K562 (cell line): ENCODE measurements around the gene DCPS. TPM values are rescaled to one million over a fixed set of nuclear protein-coding genes. Genes with fewer than 3 reads are reported as not detected.

Source experiments
- E2F6 ChIP-seq, 2 experiments: IDR thresholded peaks; 2 replicates each; pipeline ENCODE4 v1.6.1; 2011; ENCODE audit warnings: borderline replicate concordance in 1 of 2, control low read depth in 1 of 2, low read depth in 1 of 2, low read length in 1 of 2, mild to moderate bottlenecking in 1 of 2, mixed read lengths in 1 of 2, moderate library complexity in 1 of 2; ENCODE audit not compliant: insufficient read depth in 1 of 2, insufficient read length in 1 of 2, poor library complexity in 1 of 2, severe bottlenecking in 1 of 2; ENCODE audit errors: extremely low read depth in 1 of 2
- NONO ChIP-seq, 2 experiments: fragments of 200-400 bp in 1 of 2; fragments of 450-650 bp in 1 of 2; formaldehyde crosslinking in 1 of 2; IDR thresholded peaks; 2 replicates each; pipeline ENCODE4 v1.6.1; 2017; ENCODE audit warnings: low read depth in 2 of 2, mild to moderate bottlenecking in 2 of 2, moderate library complexity in 2 of 2, low read length in 1 of 2
- PHF21A ChIP-seq: fragments of 450-650 bp; IDR thresholded peaks from 2 replicates; pipeline ENCODE4 v1.6.1; 2017; ENCODE audit warnings: low read depth, borderline replicate concordance
- POLR2G ChIP-seq: fragments of 200-400 bp; formaldehyde crosslinking; IDR thresholded peaks from 2 replicates; pipeline ENCODE4 v1.6.1; 2017; ENCODE audit warnings: low read depth, mild to moderate bottlenecking, antibody characterized with exemption, low read length, moderate library complexity
- ZBTB33 ChIP-seq: sonication (generic); formaldehyde crosslinking; IDR thresholded peaks from 2 replicates; pipeline ENCODE4 v1.8.1; 2023; ENCODE audit warnings: mild to moderate bottlenecking, missing genetic modification reagents
- ZNF140 ChIP-seq: fragments of 250-450 bp; sonication (Bioruptor Pico); IDR thresholded peaks from 2 replicates; pipeline ENCODE4 v1.8.0; 2021; ENCODE audit warnings: moderate library complexity, mild to moderate bottlenecking, inconsistent platforms
- polyA plus RNA-seq, 8 experiments: library from polyadenylated mRNA; depleted of rRNA in 4 of 8; stranded (reverse) in 5 of 8; unstranded in 3 of 8; fragments of >200 nt; fragmentation: Nextera tagmentation in 2 of 8; fragmentation: Illumina TruSeq in 1 of 8; extraction: Ambion mirVana in 2 of 8; extraction: Trizol in 1 of 8; gene quantifications; 2 replicates each; pipeline versions ENCODE4 v1.2.1 to v1.2.3, GENCODE V29; 2011 to 2014; ENCODE audit warnings: inconsistent platforms in 1 of 8, missing spikeins in 1 of 8
- total RNA-seq, 7 experiments: library from RNA; depleted of rRNA in 6 of 7; stranded (reverse); fragments of >200 nt in 6 of 7; fragmentation: Illumina TruSeq in 2 of 7; extraction: Trizol in 2 of 7; gene quantifications; 2 replicates each; pipeline versions ENCODE4 v1.2.1 to v1.2.3, GENCODE V29; 2011 to 2021; ENCODE audit warnings: low replicate concordance in 1 of 7

The DCPS gene
- total and polyA plus RNA-seq, 9 of the 15 experiments (the other 6 are each of a cell fraction or from before 2014, with no cell fraction given), result 8.7 to 38.1 (median 17.9) TPM

- TF ChIP-seq ZNF140 (no peak), POLR2G (0 out of 2 replicates have a peak, but pooled peaks have one; percentile 13), PHF21A (0 out of 2 replicates have a peak, but pooled peaks have one; percentile 16), NONO (IDR thresholded peaks at IDR 0.05; ENCODE audit: low read depth in 2 of 2, low read length in 1 of 2) (0 out of 4 replicates have a peak, but pooled peaks of 1 of the 2 experiments have one; percentile 13), E2F6 (IDR thresholded peaks at IDR 0.05; ENCODE audit: borderline replicate concordance in 1 of 2, extremely low read depth in 1 of 2, insufficient read depth in 1 of 2, insufficient read length in 1 of 2, low read depth in 1 of 2, low read length in 1 of 2, poor library complexity in 1 of 2, severe bottlenecking in 1 of 2) (peak; percentile 25 to 37), ZBTB33 (peak; percentile 87)
- TF ChIP-seq, all 486 proteins: peak for 15
Measured at GRCh38 chr11:126355926-126356897, 52.4 kb downstream of the DCPS start (continued).
